NCI-H1092 treated with DMSO at 0.1 percent for 48 hours (cell line): ENCODE results near the gene INPP4A.

ENCODE experiments used
- DNase-seq: peaks from one replicate; lab custom pipeline; 2025; lab: John Stamatoyannopoulos, UW

INPP4A gene

DNA sequence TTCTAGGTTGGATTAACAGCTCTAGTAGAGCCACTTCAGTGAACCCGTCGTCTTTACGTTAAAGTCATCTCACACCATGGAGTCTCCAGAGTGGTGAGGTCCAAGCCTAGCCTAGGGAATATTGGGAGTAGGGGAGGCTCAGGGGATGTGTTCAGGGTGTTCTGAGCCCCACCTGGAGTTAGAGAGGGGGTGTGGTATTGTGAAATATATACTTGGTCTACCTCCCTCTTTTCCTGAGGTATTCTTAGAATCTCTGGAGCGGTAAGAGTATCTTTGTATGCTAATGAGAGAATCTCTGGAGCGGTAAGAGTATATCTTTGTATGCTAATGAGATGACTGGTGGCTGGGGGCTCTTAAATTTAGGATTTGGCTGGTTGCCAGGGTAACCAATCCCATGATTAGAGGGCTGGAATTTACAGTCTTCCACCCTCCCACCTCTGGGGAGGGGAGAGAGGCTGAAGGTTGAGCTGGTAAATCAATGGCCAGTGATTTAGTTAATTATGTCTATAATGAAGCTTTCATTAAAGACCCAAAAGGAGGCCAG, 69.5 kb downstream of the INPP4A start:
- DNase-seq, result no peak

DNA sequence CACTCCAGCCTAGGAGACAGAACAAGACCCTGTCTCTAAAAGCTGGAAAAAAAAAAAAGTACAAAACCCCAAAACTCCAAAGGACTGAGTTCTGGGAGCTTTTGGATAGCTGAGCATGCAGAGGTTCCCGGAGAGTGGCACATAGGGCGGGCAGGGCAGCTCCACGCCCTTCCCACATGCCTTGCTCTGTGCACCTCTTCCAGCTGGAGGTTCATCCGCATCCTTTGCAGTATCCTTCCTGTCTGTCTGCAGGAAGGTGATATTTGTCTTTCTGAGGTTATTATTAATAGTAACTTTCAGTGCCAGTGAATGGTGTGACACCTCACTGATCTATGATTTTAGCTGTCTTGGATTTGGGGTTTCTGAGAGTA, 70.2 kb downstream of the INPP4A start:
- no peak for DNase-seq

GRCh38 chr2:98515250-98515991, 70.8 kb downstream of the INPP4A start:
- no peak for DNase-seq

DNA sequence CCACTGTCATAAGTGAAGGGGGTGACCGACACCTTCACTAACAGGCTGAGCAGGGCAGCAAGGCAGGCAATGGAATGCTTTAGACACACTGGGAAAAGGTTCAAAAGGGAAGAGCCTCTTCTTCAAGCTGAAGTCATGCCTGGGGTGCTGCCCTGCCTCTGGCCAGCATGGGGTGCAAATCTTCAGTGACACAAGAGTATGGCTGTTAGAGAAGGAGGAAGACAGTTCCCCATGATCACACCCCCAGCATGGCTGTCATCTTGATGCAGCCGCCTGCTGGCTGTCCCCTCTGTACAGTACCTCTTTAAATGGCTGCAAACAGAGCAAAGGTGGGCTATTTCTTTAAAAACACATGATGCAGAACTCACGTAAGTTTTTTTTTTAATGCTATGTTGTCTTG, 71.9 kb downstream of the INPP4A start:
- no peak for DNase-seq

- no peak for DNase-seq
Measured at GRCh38 chr2:98517636-98518035, 73.0 kb downstream of the INPP4A start.

DNA sequence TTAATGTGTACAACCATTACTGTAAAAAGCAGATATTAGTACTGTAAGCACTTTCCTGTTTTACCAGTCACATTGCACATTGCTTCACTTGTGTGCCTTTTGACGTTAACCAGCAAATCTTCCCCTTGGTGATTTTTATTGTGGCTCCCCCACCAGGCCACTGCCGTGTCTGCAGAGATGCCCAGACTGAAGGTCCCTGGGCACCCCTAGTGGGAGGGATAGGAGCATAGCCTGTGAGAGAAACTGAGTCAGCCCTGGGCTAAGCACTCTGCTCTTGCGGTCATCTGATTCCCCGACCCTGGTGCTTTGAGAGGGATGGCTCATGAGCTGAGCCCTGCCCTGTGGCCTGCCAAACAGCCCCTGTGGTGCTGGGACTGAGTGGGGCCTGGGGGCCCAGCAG, 73.4 kb downstream of the INPP4A start:
- DNase-seq, result no peak

- DNase-seq, result no peak
Measured at GRCh38 chr2:98519156-98519555, 74.5 kb downstream of the INPP4A start.

DNA sequence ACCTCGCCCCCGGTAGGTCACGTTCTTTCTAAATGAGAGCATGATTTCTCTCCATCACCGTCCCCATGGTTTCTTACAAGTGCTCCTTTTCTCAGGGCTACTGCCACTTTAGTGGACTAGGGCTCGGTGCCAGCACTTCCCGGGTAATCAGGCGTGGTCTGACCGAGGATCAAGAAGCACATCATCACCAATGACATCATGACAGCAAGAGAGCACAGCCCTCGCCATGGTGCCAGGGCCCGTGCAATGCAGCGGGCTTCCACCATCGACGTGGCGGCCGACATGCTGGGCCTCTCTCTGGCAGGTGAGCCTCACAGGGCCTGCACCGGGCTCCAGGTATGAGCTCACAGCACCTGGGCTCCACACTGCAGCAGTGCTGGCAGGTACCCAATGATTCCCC, 75.2 kb downstream of the INPP4A start:
- DNase-seq, result no peak

DNA sequence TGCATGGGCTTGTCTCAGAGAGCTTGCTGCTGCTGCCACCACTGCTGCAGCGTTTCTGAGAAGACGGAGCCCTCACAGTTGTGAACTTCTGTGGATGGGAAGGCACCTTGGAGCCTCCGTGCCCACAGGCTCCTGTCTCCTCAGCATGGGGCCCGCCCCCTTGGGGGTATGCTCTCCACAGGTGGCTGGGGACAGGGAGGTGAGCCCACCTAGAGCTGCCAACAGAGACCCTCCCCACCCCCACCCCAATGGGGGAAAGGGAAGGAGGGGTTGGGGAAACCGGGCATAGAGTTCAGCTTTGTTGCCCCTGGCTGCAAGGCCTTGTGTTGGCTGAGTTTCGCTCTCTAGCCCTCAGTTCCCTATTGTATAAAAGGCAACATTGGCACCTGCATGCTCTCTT, 76.1 kb downstream of the INPP4A start:
- DNase-seq, result no peak

GRCh38 chr2:98521266-98521665, 76.6 kb downstream of the INPP4A start:
- DNase-seq, result no peak

GRCh38 chr2:98522854-98523253, 78.2 kb downstream of the INPP4A start:
- DNase-seq, result no peak

DNA sequence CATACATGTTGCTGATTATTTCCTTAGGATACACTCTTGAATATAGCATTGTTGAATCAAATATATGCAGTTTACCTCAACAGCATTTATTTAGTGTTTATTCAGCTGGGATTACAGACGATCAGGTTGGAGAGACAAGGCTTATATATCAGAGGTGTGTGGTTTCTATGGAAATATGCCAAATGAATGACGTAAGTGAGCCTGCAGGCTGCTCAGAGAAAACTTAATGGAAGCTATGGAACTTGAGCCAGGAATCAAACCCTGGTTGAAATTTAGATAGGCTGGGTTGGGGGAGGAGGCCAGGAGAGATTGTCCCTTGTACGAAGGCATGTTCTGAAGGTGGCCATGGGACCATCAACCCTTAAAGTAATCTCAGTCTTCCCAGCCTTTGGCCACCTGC, 79.5 kb downstream of the INPP4A start:
- no peak for DNase-seq

DNA sequence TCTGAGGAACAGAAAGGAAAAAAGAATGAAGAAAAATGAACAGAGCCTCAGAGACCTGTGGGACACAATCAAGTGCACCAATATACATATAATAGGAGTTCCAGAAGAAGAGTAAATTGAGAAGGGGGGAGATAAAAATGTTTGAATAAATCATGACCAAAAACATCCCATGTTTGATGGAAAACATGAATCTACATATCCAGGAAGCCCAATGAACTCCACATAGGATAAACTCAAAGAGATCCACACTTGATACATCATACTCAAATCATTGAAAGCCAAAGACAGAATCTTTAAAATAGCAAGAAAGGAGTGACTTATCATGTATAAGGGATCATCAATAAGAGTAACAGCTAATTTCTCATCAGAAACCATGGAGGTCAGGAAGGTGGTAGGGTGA, 83.7 kb downstream of the INPP4A start:
- no peak for DNase-seq

- DNase-seq, result no peak
Measured at GRCh38 chr2:98530114-98530513, 85.5 kb downstream of the INPP4A start.

DNA sequence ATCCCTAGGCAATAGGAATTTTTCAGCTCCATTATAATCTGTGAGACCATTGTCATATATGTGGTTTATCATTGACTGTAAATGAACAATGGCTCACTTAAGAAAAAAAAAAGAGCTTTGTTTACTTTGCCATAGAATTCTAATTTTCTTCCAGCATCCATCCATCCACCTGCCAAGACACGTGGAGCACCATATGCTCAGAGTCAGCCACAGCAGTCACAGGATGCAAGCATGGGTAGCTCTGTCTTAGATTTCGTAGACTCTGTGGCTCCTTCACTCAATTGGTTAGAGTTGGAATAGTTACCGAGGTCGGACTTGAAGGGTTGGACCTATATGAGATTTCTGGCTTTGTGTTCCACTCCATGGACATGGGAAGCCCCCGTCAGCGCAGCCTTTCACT, 88.1 kb downstream of the INPP4A start:
- no peak for DNase-seq

- no peak for DNase-seq
Measured at GRCh38 chr2:98533547-98533946, 88.9 kb downstream of the INPP4A start.

DNA sequence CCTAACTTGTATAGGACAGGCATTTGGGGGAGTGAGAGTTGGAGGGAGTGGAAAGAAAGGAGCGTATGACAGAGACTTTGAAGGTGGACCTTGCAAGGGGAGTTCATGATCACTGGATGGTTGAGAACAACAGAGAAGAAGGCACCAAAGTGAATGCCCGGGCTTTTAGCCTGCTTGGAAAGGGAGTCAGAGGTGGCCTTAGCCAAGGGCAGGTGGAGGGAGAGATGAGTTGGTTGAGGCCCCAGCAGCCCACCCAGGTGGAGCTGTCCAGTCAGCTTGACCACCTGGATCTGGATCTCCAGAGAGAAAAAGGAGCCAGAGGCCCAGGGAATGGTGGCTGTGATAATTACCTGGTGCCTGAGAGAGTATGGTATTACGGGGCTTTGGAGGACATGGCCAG, 90.1 kb downstream of the INPP4A start:
- no peak for DNase-seq

- DNase-seq, result no peak
Measured at GRCh38 chr2:98535971-98536677, 91.5 kb downstream of the INPP4A start.

- DNase-seq, result no peak
Measured at GRCh38 chr2:98537390-98538126, 92.9 kb downstream of the INPP4A start.

- no peak for DNase-seq
Measured at GRCh38 chr2:98538280-98539041, 93.8 kb downstream of the INPP4A start.

GRCh38 chr2:98539056-98539735, 94.5 kb downstream of the INPP4A start:
- DNase-seq, result no peak

DNA sequence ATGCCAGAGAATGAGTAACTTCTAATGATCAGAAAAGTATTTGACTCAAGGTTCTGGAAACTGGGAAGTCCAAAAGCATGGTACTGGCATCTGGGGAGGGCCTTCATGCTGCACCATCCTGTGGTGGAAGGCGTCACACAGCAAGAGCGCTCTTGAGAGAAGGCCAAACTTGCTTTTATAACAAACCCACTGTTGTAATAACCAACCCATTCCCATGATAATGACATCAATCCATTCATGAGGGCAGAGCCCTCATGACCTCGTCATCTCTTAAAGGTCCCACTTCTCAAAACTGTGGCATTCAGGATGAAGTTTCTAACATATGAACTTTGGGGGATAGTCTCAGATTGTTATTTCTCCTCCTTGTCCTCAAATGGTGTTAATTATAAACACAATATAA, 95.9 kb downstream of the INPP4A start:
- DNase-seq, result no peak
